ENCODE results near the gene UNC13A. TPM values are rescaled to one million over a fixed set of nuclear protein-coding genes. Genes with fewer than 3 reads are reported as not detected.

UNC13A gene
- total RNA-seq, 1 donor from 2014 or later, result 0.04 TPM

DNA sequence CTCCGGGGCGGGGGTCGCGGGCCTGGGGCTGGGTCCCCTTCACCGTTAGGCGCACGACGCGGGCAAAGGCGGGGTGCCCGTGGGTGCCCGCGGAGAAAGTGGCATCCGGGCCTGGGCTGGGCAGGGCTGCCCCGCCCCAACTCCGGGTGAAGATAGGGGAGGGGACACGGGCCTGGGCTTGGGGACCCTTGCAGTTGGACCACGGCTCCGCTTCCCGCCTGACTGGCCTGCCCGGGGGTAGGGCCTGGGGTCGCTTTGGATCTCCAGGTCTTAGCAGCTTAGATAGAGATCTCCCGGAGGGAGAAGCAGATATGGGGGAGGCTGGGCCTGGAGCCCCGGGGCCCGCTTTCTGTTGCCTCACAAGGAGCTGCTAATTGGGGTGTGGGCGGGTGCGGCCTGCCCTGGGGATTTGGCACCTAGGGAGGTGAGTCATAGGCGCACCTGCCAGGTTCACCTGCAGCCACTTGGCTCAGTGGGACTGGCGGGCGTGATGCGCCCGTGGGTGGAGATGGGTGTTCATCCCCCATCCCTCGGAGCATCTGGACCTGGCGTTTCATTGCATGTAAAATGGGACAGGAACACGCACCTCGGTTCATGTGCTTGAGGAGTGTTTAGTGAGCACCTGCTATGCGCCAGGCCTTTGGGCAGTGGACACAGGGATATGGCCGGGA lies 31.7 kb upstream of the UNC13A start:
- no peaks in the 10 kb centered on the region for H3K9me3 Mint-ChIP-seq
- H3K36me3 Mint-ChIP-seq (ENCODE audit: low read depth), result peaks cover 35% of the 10 kb centered on the region
- H3K27ac Mint-ChIP-seq, result no peak overlapping the region
- H3K4me3 Mint-ChIP-seq, result peak overlapping the region; percentile 89
- intact Hi-C loops (cut with micrococcal nuclease), result loop anchor here (1.0 kb wide), 4 partner anchors 27 to 56 kb away; partner anchors contain the start of gene FCHO1
- POLR2A ChIA-PET, result interaction anchor here (0.5 to 4.0 kb wide), 11 partner anchors 9 to 140 kb away, joined by 3 to 29 read pairs (median 7); partner anchors contain the start of genes FCHO1, JAK3 and RPL18A
- DNase-seq (no peak), ATAC-seq (ENCODE audit: low read depth) (peak; percentile 48)
- peaks cover 38% of the 10 kb centered on the region for H3K4me1 Mint-ChIP-seq
- TF ChIP-seq, protein P1, sequence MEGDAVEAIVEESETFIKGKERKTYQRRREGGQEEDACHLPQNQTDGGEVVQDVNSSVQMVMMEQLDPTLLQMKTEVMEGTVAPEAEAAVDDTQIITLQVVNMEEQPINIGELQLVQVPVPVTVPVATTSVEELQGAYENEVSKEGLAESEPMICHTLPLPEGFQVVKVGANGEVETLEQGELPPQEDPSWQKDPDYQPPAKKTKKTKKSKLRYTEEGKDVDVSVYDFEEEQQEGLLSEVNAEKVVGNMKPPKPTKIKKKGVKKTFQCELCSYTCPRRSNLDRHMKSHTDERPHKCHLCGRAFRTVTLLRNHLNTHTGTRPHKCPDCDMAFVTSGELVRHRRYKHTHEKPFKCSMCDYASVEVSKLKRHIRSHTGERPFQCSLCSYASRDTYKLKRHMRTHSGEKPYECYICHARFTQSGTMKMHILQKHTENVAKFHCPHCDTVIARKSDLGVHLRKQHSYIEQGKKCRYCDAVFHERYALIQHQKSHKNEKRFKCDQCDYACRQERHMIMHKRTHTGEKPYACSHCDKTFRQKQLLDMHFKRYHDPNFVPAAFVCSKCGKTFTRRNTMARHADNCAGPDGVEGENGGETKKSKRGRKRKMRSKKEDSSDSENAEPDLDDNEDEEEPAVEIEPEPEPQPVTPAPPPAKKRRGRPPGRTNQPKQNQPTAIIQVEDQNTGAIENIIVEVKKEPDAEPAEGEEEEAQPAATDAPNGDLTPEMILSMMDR (IDR thresholded peaks at IDR 0.05), result no peak
- H3K27me3 Mint-ChIP-seq, result no peaks in the 10 kb centered on the region
- CTCF ChIA-PET, result interaction anchor here (0.9 to 2.9 kb wide), 6 partner anchors 17 to 140 kb away, joined by 3 to 14 read pairs (median 5); partner anchors contain the start of gene RPL18A

GRCh38 chr19:17718947-17719711 lies 31.0 kb upstream of the UNC13A start, which contains the start of gene MAP1S:
Gene MAP1S (plus strand): TSS chr19:17719480. CDS start chr19:17719503, 23 bp downstream.
- H3K27ac Mint-ChIP-seq, result peak within 1 kb of the TSS; percentile 77
- TF ChIP-seq, protein P1 (IDR thresholded peaks at IDR 0.05), result no peak
- H3K36me3 Mint-ChIP-seq (ENCODE audit: low read depth), result peaks cover 28% of the 10 kb centered on the region
- peak within 1 kb of the TSS; percentile 89 for H3K4me3 Mint-ChIP-seq
- ChIA-PET POLR2A (interaction anchor here (0.5 to 4.0 kb wide), 13 partner anchors 8 to 140 kb away, joined by 3 to 29 read pairs (median 6); partner anchors contain the start of genes FCHO1 and RPL18A), CTCF (interaction anchor here (0.5 to 2.9 kb wide), 6 partner anchors 16 to 140 kb away, joined by 3 to 14 read pairs (median 4); partner anchors contain the start of gene RPL18A)
- H3K9me3 Mint-ChIP-seq, result no peaks in the 10 kb centered on the region
- DNase-seq (peak; percentile 74), ATAC-seq (ENCODE audit: low read depth) (peak; percentile 91)
- intact Hi-C loops (cut with micrococcal nuclease), result loop anchor here (1.0 kb wide), 4 partner anchors 28 to 57 kb away; partner anchors contain the start of gene FCHO1
- no peaks in the 10 kb centered on the region for H3K27me3 Mint-ChIP-seq
- peaks cover 38% of the 10 kb centered on the region for H3K4me1 Mint-ChIP-seq

DNA sequence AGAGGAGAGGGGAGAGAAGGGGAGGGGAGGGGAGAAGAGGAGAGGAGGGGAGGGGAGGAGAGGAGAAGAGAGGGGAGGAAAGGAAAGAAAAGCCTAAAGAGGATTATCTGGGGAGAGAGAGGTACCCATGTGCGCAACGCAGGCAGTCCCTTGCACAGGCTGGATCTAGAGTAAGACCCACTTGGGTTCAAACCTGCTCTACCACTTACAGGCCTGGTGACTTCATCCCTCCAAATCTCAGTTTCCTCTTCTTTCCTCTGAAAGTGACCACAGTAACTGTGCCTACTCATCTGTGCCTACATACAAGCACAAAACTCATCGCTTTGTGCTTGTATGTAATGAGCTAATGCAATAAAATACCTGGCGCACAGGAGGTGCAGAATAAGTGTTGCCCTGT lies 30.4 kb upstream of the UNC13A start:
- Mint-ChIP-seq H3K9me3 (no peaks in the 10 kb centered on the region), H3K27ac (peak overlapping the region; percentile 77), H3K4me1 (peaks cover 38% of the 10 kb centered on the region), H3K36me3 (ENCODE audit: low read depth) (peaks cover 23% of the 10 kb centered on the region), H3K27me3 (no peaks in the 10 kb centered on the region), H3K4me3 (peak overlapping the region; percentile 87)
- TF ChIP-seq, protein P1 (IDR thresholded peaks at IDR 0.05), result no peak
- ChIA-PET POLR2A (interaction anchor here (0.7 to 4.0 kb wide), 10 partner anchors 20 to 141 kb away, joined by 3 to 29 read pairs (median 7); partner anchors contain the start of genes FCHO1 and RPL18A), CTCF (interaction anchor here (0.9 to 2.9 kb wide), 5 partner anchors 15 to 141 kb away, joined by 3 to 14 read pairs (median 5); partner anchors contain the start of gene RPL18A)
- intact Hi-C loops (cut with micrococcal nuclease), result no loop called here
- ATAC-seq (ENCODE audit: low read depth) (no peak), DNase-seq (no peak)

- H3K36me3 Mint-ChIP-seq (ENCODE audit: low read depth), result peaks cover 13% of the 10 kb centered on the region
- H3K9me3 Mint-ChIP-seq, result no peaks in the 10 kb centered on the region
- no peak overlapping the region for H3K4me3 Mint-ChIP-seq
- H3K4me1 Mint-ChIP-seq, result peaks cover 28% of the 10 kb centered on the region
- POLR2A ChIA-PET, result interaction anchor here (1.1 to 2.4 kb wide), 2 partner anchors 22 to 39 kb away, joined by 3 to 12 read pairs; no protein-coding TSS in a partner anchor
- no peak overlapping the region for H3K27ac Mint-ChIP-seq
- ATAC-seq (ENCODE audit: low read depth) (no peak), DNase-seq (no peak)
- intact Hi-C loops (cut with micrococcal nuclease), result no loop called here
- TF ChIP-seq, protein P1 (IDR thresholded peaks at IDR 0.05), result no peak
- CTCF ChIA-PET, result interaction anchor here (1.2 kb wide), 1 partner anchor 50 kb away, joined by 5 read pairs; no protein-coding TSS in a partner anchor
- H3K27me3 Mint-ChIP-seq, result no peaks in the 10 kb centered on the region
Measured at GRCh38 chr19:17716309-17716929, 28.3 kb upstream of the UNC13A start.
